Non-pigmented ciliary epithelial cell (primary cell): Measurements from ENCODE around the gene HDAC4.

Experiments
- DNase-seq: peaks from one replicate; pipeline ENCODE4 v3.0.0-alpha.2; 2010; ENCODE audit warnings: low read depth

HDAC4 gene

DNA sequence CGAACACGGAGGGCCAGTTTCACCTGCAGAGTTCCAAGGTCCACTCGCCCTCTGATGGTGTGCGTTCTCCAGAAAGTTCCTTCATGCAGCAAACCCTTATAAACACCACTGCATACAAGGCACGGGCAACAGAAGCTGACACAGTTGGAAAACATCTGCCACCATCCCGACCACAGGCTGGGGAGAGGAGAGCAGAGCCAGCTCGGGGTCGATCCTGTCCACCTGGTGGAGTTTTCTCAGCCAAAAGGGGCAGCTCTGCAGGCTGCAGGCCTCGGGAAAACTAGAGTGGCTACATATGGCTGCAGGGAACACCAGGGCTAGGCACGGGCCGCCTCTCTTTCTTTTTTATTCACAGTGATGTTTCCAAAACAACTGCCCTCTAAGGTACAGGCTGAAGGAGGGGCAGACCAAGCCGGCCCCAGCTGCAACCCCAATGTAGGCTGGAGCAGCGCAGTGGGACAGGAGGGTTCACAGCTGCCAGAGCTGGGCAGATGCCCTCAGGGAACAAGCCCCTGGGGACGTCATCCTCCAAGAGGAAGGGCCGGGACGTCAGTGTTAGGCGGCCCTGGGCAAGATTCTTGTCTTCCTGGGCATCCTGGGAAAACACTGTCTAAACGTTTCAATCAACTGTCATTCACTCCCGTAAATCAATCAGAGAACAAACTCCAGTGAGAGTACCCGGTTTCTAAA is 278.3 kb downstream of the HDAC4 start:
- DNase-seq: no peak

- DNase-seq: no peak
These were observed 279.2 kb downstream of the HDAC4 start for GRCh38 chr2:239121600-239122012.

- no peak for DNase-seq
These were observed 280.2 kb downstream of the HDAC4 start for GRCh38 chr2:239120664-239121063.

GRCh38 chr2:239119346-239120126 is 281.3 kb downstream of the HDAC4 start:
- no peak for DNase-seq

GRCh38 chr2:239118675-239119211 is 282.1 kb downstream of the HDAC4 start:
- no peak for DNase-seq

DNA sequence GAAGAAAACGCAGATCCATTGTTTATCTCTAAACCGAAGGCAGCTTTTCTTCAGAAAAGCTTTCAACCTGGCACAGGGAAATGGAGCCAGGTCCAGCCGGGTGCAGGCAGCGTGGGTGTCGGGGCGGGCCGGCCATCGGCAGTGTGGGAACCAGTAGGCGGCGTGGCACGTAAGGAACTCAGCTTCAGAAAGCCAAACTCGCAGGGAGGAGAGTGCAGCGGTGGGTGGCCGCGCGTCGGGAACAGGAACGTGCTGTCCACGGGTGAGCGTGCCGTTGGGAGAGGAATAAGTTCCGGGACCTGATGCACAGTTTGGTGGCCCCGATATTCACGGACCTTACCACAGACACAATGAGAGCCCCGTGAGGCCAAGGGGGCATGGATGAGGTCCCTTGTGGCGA is 282.6 kb downstream of the HDAC4 start:
- no peak for DNase-seq

- no peak for DNase-seq
These were observed 283.0 kb downstream of the HDAC4 start for GRCh38 chr2:239117831-239118230.

DNA sequence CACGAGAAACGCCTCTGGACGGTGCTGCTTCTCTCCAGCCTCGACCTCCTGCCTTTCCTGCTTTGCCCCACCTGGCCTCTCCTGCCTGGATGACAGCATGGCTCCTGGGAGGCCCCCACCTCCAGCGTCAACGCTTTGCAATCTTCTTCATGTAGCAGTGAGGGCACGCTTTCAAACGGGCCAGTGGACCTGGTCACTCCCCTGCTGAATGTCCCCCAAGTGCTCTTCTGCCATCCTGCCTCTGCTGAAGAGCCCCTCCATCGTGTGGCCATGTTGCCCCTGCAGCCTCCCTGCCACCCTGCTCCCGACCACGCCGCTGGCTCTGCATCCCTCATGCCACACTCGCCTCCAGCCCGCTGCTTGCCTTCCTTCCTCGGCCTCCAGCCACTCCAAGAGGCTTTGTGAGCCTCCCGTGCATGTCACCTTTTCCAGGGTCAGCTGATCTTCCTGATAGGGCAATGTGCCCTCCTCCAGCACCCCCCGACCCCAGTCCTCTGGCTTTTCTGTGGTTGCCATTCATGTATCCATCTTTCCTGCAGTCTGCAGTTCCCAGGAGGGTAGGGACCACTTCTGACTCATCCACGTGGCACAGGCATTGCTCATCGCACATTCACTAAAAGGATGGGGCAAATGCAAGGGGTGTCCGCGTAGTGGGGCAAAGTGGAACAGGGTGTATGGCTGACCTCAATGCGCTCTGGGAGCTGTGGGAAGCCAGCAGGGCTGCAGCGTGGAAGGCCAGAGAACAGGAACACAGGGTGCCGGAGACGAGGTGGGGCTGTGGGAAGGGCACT is 284.2 kb downstream of the HDAC4 start:
- DNase-seq: no peak

DNA sequence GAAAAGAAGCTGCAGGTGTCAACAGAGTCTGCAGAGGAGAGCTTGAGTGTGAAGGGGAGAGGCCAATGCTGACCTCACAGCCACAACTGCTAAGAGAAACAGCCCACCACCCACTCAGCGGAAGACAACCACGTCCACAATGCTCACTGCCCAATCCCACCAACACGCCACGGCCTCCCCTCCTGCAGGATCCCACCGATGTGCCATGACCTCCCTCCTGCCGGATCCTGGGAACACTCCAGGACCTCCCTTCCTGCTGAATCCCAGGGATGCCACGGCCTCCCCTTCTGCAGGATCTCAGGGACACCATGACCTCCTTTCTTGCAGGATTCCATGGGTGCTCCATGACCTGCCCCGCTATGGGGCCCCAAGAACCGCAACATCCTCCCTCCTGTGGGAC is 285.2 kb downstream of the HDAC4 start:
- no peak for DNase-seq

DNA sequence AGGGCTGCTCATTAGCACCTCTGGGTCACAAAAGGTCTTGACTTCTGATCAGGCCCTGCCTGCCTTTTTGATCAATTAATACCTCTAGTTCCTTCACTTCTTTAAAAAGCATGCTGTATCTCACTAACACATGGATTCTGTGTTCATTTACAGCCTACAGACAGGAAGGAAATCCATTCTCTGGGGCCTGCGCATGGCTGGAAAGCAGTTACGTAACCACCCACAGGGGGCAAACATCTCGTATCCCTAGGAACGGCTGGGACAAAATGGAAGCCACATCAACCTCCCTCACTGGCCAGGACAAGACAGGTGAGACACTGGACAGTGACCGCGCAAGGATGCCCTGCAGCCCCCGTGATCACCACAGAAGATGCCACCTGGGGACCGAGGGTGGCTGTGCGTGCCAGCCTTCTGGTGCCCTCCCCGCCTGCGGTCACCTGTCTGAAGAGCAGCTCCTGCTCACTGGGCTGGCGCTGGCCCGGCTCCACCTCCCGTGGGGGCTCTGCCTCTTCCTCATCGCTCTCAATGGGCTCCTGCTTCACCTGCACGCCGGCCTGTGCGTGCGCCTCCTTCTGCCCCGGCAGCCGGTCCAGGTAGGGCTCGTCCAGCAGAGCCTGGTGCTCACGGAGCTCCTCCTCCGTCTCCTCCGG is 286.1 kb downstream of the HDAC4 start:
- DNase-seq: no peak

DNA sequence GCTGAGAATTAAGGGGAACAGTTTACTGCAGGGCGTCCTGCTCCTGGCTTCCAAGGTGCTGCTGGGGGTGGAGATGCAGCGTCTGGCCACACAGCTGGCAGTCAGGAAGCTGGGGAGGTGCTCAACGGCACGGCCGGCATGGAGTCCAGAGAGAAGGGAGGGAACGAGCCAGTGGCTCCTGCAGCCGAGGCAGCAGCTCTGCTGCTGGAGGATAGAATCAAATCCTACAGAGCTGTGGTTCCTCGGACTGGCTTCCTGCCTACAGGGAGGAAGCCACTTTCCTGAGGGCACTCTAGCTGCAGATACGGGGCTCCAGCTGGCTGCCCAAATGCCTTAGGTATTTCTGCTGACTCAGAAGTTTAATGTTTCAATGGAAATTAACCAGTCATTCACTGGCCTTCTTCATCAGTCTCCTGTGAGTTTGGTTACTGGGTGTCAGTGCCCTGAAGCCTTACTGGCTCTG is 286.7 kb downstream of the HDAC4 start:
- no peak for DNase-seq

DNA sequence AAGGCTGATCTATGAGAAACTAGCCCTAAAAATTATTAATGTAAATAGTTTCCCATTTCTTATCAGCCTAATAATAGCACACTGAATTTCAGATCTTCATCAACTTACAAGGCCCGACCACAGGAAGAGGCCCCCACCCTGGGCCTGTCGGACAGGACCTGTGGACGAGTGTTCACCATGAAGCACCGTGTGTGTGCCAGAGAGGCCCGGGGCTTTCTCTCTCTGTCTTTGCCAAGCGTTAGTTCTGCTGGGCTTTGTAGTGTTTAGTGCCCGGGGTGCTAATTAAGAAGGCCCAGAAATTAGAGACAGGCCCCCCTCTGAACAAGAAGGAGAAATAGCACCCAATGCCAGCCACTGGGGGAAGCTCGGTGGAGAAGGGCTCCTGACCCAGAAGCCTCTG is 287.2 kb downstream of the HDAC4 start:
- no peak for DNase-seq

GRCh38 chr2:239113171-239113570 is 287.6 kb downstream of the HDAC4 start:
- no peak for DNase-seq

GRCh38 chr2:239112127-239112774 is 288.6 kb downstream of the HDAC4 start:
- DNase-seq: no peak

DNA sequence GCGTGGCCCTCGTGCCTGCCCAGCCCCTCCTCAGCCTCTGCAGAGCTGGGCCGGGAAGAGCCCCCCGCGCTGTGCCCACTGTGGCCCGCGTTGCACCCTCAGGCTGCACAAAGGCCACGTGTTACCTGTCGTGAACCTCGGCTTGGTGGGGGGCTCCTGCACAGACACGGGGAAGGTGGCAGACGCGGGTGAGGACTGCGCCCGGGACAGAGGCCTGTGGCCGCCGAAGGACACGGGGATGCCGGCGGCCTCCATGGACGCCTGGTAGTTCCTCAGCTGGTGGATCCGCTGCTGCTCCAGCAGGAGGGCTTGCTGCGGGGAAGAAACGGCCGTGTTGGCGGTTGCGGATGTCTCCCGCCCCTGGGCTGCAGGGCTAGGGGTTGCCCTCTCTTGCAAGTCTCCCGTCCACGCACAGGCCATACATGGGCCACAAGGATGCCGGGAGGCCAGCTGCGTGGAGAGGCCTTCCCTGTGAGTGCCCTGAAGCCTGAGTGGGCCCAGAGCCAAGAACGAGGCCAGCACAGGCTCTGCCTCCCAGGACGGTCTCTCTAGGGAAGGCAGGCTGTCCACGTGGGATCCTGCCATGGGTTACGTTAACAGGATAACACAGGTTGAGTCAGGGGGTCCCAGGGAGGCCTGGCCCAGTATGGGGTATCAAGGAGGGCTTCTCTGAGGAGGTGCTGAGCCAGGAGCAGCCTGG is 289.3 kb downstream of the HDAC4 start:
- no peak for DNase-seq

- no peak for DNase-seq
These were observed 290.2 kb downstream of the HDAC4 start for GRCh38 chr2:239110595-239111048.

DNA sequence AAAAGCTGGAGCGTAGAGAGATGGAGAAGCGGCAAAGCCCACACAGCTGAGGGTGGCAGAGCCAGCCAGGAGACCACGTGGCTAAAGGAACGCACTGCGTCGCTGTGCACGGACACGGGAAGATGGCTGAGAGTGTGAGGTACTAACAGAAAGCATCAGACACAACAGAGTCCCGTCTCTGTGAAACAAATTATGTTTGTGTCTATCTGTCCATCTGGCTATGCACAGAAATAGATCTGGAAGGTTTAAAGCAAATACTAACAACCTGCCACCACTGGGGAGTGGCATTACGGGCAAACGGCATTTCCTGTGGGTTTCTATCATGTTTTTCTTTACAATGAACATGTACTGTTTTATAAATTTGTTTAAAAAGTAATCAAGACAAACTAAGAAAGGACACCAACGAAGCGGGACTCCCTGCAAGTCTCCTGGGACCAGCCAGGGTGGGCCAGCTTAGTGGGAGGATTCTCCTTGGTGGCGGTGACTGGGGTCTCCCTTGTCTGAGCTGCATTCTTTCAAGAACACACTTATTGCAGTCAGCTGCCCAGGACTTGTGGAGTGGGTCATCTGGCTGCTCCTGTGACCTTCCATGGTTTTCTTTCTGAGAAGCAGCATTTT is 290.8 kb downstream of the HDAC4 start:
- DNase-seq: no peak

DNA sequence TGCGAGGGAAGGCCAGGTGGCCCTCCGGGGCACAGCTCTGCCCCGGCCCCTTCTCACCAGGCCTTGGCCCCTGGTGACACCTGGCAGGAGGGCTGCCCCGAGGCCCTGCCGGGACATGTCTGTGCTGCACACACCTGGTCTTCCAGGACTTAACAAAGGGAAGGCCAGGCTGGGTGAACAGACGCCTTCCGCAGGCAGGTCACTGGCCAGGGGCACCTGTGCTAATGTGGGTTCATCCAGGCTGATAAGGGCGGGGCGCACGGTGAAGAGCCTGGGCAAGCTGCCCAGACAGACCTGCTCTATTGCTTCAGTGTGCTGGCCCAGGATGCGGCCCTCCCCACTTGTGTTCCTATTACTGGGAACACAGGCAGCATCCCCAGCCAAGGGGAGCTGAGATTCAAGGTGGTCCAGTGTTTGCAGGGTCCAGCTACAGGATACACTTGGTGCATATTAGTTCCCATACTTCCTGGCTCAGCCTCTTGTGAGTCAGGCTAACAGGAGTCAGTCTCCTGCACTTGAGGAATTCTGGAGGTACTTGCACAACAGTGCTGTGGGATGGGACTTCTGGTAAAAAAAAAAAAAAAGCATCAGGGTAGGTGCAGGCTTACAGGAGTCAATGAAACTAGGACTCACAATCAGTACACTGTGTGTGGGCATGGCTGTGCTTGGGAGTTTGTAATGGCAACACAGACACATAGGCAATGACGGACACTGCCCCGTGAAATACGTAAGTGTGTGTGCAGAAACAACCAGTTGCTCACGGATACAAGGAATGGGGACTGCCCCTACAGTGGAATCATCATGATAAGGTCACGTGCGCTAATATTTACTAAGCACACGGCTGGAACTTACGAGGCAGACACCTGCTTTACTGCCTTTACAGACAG is 291.5 kb downstream of the HDAC4 start:
- DNase-seq: no peak

- no peak for DNase-seq
These were observed 292.4 kb downstream of the HDAC4 start for GRCh38 chr2:239108459-239108858.
